K562 (cell line): ENCODE data around the gene ZBTB22. TPM values are rescaled to one million over a fixed set of nuclear protein-coding genes. Genes with fewer than 3 reads are reported as not detected.

Experiments used
- ATAC-seq: fragments of 200-7000 bp; cut with Tn5 transposase; 3 replicates; pipeline ENCODE4 v1.9.1; 2020; ENCODE audit warnings: moderate library complexity
- BruUV-seq: library from RNA; stranded (reverse); fragments of 400-500 nt; replicated peaks from 2 replicates; lab custom pipeline; 2021; lab: Mats Ljungman, UMichigan
- CTCF ChIA-PET: fragments of 300-600 bp; formaldehyde crosslinking; extraction: SDS; loops from one replicate; lab custom pipeline; 2021; ENCODE audit warnings: low intra/inter-chr PET ratio; lab: Yijun Ruan, JAX
- POLR2A ChIA-PET: fragments of 300-600, 350-650 bp; sonication (Branson Sonifier 250); formaldehyde crosslinking; extraction: SDS; loops from one replicate; lab custom pipeline; 2021; ENCODE audit warnings: antibody characterized with exemption, inconsistent platforms; lab: Yijun Ruan, JAX
- DNase-seq, 4 experiments: peaks; one replicate each; pipeline versions ENCODE4 v3.0.0 to v3.0.0-alpha.2; 2011 to 2018; ENCODE audit warnings: low spot score in 3 of 4, mixed read lengths in 3 of 4; ENCODE audit errors: extremely low read depth in 1 of 4
- FAIRE-seq: peaks from 2 replicates; lab custom pipeline; 2011; peaks lifted over from hg19 to GRCh38; lab: Jason Lieb, UNC
- H2AFZ ChIP-seq: 2 replicates; pipeline ENCODE4 v1.6.0; 2011; ENCODE audit warnings: low read depth, low read length, control low read depth, inconsistent platforms
- H3K27ac ChIP-seq: fragments of 200-600 bp; 3 replicates; pipeline ENCODE4 v1.8.0; 2011; ENCODE audit warnings: low read depth, mild to moderate bottlenecking, control low read depth, inconsistent platforms, low read length, moderate library complexity, mixed read lengths; ENCODE audit errors: extremely low read depth
- H3K27me3 ChIP-seq, 2 experiments: fragments of 300-600 bp in 1 of 2; 2 replicates in 1 of 2; 3 replicates in 1 of 2; pipeline versions ENCODE4 v1.6.0 to v1.8.0; 2011; ENCODE audit warnings: inconsistent platforms in 2 of 2, low read length in 2 of 2, mild to moderate bottlenecking in 1 of 2, mixed read lengths in 1 of 2, moderate library complexity in 1 of 2; ENCODE audit not compliant: control insufficient read depth in 2 of 2, insufficient read depth in 2 of 2
- H3K36me3 ChIP-seq: fragments of 300-600 bp; 3 replicates; pipeline ENCODE4 v1.8.0; 2011; ENCODE audit warnings: mild to moderate bottlenecking, low read length, inconsistent platforms; ENCODE audit not compliant: control insufficient read depth, insufficient read depth
- H3K4me1 ChIP-seq, 2 experiments: fragments of 200-600 bp in 1 of 2; replicated peaks in 1 of 2; 2 replicates in 1 of 2; 3 replicates in 1 of 2; pipeline versions ENCODE4 v1.5.1 to v1.8.0; 2011; ENCODE audit warnings: inconsistent platforms in 2 of 2, low read length in 2 of 2, mild to moderate bottlenecking in 1 of 2, mixed read lengths in 1 of 2, moderate library complexity in 1 of 2; ENCODE audit not compliant: control insufficient read depth in 2 of 2, insufficient read depth in 2 of 2
- H3K4me2 ChIP-seq: 2 replicates; pipeline ENCODE4 v1.6.1; 2011; ENCODE audit warnings: low read length, control low read depth, inconsistent platforms, mixed read lengths; ENCODE audit not compliant: insufficient read depth
- H3K4me3 ChIP-seq: fragments of 200-600 bp; sonication (generic), shearing (Covaris generic); 2 replicates; pipeline ENCODE4 v1.5.1; 2016; ENCODE audit warnings: control low read depth, inconsistent platforms
- H3K79me2 ChIP-seq: fragments of 200-600 bp; 3 replicates; pipeline ENCODE4 v1.8.0; 2011; ENCODE audit warnings: low read length, inconsistent platforms; ENCODE audit not compliant: control insufficient read depth, insufficient read depth
- H3K9ac ChIP-seq, 2 experiments: 2 replicates each; pipeline versions ENCODE4 v1.6.0 to v1.6.1; 2011; ENCODE audit warnings: low read depth in 2 of 2, low read length in 2 of 2, control low read depth in 1 of 2, inconsistent platforms in 1 of 2, mild to moderate bottlenecking in 1 of 2, mixed read lengths in 1 of 2; ENCODE audit not compliant: insufficient read depth in 1 of 2
- H3K9me1 ChIP-seq: one replicate; pipeline ENCODE4 v1.6.0; 2011; ENCODE audit warnings: inconsistent platforms, mild to moderate bottlenecking, low read length, moderate library complexity; ENCODE audit not compliant: control insufficient read depth, insufficient read depth
- H3K9me3 ChIP-seq: replicated peaks from 2 replicates; pipeline ENCODE4 v1.5.1; 2011; ENCODE audit warnings: low read depth, low read length, inconsistent platforms; ENCODE audit not compliant: control insufficient read depth, insufficient read depth
- H4K20me1 ChIP-seq: replicated peaks from 2 replicates; pipeline ENCODE4 v1.6.1; 2011; ENCODE audit warnings: low read length, inconsistent platforms, mixed read lengths; ENCODE audit not compliant: control insufficient read depth, insufficient read depth
- ATF6 ChIP-seq: sonication (generic); formaldehyde crosslinking; IDR thresholded peaks from 2 replicates; pipeline ENCODE4 v1.4.0; 2020; ENCODE audit warnings: mild to moderate bottlenecking, missing genetic modification reagents
- CCNT2 ChIP-seq: IDR thresholded peaks from 2 replicates; pipeline ENCODE4 v1.6.1; 2011; ENCODE audit warnings: borderline replicate concordance, low read depth, mild to moderate bottlenecking, moderate library complexity, mixed read lengths, low read length; ENCODE audit not compliant: insufficient read length; ENCODE audit errors: extremely low read depth
- HMGXB4 ChIP-seq: sonication (generic); formaldehyde crosslinking; IDR thresholded peaks from 2 replicates; pipeline ENCODE4 v1.8.1; 2023; ENCODE audit warnings: mild to moderate bottlenecking, missing genetic modification reagents
- IRF9 ChIP-seq: fragments of 450-650 bp; IDR thresholded peaks from 2 replicates; pipeline ENCODE4 v1.6.1; 2016; ENCODE audit warnings: missing biosample characterization, missing genetic modification characterization
- KDM5B ChIP-seq: fragments of 200-600 bp; sonication (generic); IDR thresholded peaks from 2 replicates; pipeline ENCODE4 v1.6.1; 2012; ENCODE audit warnings: low read depth, mild to moderate bottlenecking, moderate library complexity, low read length, control low read depth, inconsistent platforms; ENCODE audit not compliant: insufficient replicate concordance
- NEUROD1 ChIP-seq: fragments of 150-350 bp; IDR thresholded peaks from 2 replicates; pipeline ENCODE4 v1.6.1; 2014; ENCODE audit warnings: borderline replicate concordance, low read length, low read depth; ENCODE audit not compliant: partially characterized antibody
- PML ChIP-seq: IDR thresholded peaks from 2 replicates; pipeline ENCODE4 v1.6.1; 2012; ENCODE audit warnings: low read length, inconsistent platforms
- SMARCC2 ChIP-seq: fragments of 450-650 bp; IDR thresholded peaks from 2 replicates; pipeline ENCODE4 v1.6.1; 2017; ENCODE audit warnings: antibody characterized with exemption, moderate library complexity, mild to moderate bottlenecking, low read depth
- SRF ChIP-seq, 2 experiments: fragments of 250-450, 450-650 bp in 1 of 2; sonication (Bioruptor Pico) in 1 of 2; sonication (generic) in 1 of 2; formaldehyde crosslinking; IDR thresholded peaks; 2 replicates each; pipeline versions ENCODE4 v1.5.0 to v1.5.1; 2020 to 2022; ENCODE audit warnings: mild to moderate bottlenecking in 1 of 2, missing genetic modification reagents in 1 of 2
- SRSF7 ChIP-seq: fragments of 200-400 bp; formaldehyde crosslinking; optimal IDR thresholded peaks from 2 replicates; pipeline ENCODE3; 2017; ENCODE audit warnings: mild to moderate bottlenecking, low read depth, low read length
- ZBTB49 ChIP-seq: sonication (generic); formaldehyde crosslinking; IDR thresholded peaks from 2 replicates; pipeline ENCODE4 v1.8.0; 2022; ENCODE audit warnings: missing genetic modification reagents, mild to moderate bottlenecking, borderline replicate concordance
- ZBTB7A ChIP-seq: IDR thresholded peaks from 2 replicates; pipeline ENCODE4 v1.6.1; 2011; ENCODE audit warnings: low read depth, mild to moderate bottlenecking, low read length, moderate library complexity, borderline replicate concordance; ENCODE audit not compliant: control insufficient read depth
- ZNF41 ChIP-seq: fragments of 250-450 bp; sonication (Bioruptor Pico); conservative IDR thresholded peaks from 2 replicates; pipeline ENCODE4 v1.4.0; 2020; ENCODE audit warnings: mild to moderate bottlenecking
- WGBS: fragments of 100-300 bp; shearing (Covaris generic); methylation state at CpG from one replicate; pipeline ENCODE4 v1.1.6; 2016; ENCODE audit warnings: low coverage, mixed read lengths; ENCODE audit not compliant: insufficient coverage; ENCODE audit errors: missing lambda C conversion rate; 5-methylcytosine and 5-hydroxymethylcytosine counted together
- in situ Hi-C: fragments of 300-500 bp; cut with MboI; formaldehyde crosslinking; loops from 4 replicates; pipeline ENCODE4 v1.15.0; 2018; ENCODE audit warnings: inconsistent platforms, mixed read lengths
- intact Hi-C: fragments of 100-400 bp; cut with micrococcal nuclease; formaldehyde crosslinking; loops from 2 replicates; pipeline ENCODE4 v1.14.2; 2022
- polyA plus RNA-seq, 8 experiments: library from polyadenylated mRNA; depleted of rRNA in 4 of 8; stranded (reverse) in 5 of 8; unstranded in 3 of 8; fragments of >200 nt; fragmentation: Nextera tagmentation in 2 of 8; fragmentation: Illumina TruSeq in 1 of 8; extraction: Ambion mirVana in 2 of 8; extraction: Trizol in 1 of 8; gene quantifications; 2 replicates each; pipeline versions ENCODE4 v1.2.1 to v1.2.3, GENCODE V29; 2011 to 2014; ENCODE audit warnings: inconsistent platforms in 1 of 8, missing spikeins in 1 of 8
- total RNA-seq, 7 experiments: library from RNA; depleted of rRNA in 6 of 7; stranded (reverse); fragments of >200 nt in 6 of 7; fragmentation: Illumina TruSeq in 2 of 7; extraction: Trizol in 2 of 7; gene quantifications; 2 replicates each; pipeline versions ENCODE4 v1.2.1 to v1.2.3, GENCODE V29; 2011 to 2021; ENCODE audit warnings: low replicate concordance in 1 of 7

The ZBTB22 gene
- total and polyA plus RNA-seq, 9 of the 15 experiments (the other 6 are each of a cell fraction or from before 2014, with no cell fraction given): 0.21 to 11.9 (median 7.1) TPM

GRCh38 chr6:33289784-33290315 is 27.7 kb downstream of the ZBTB22 start:
- BruUV-seq: TSS peak; percentile 91
- peak overlapping the region; percentile 83 for H3K27ac ChIP-seq
- H3K9me1 ChIP-seq: peaks cover 3% of the 10 kb centered on the region
- POLR2A ChIA-PET: interaction anchor here (0.7 to 7.1 kb wide), 12 partner anchors 8 to 201 kb away, joined by 3 to 90 read pairs (median 6); partner anchors contain the start of genes B3GALT4, RGL2, RPS18 and VPS52
- under 1% methylated on average over 14 of the region's 14 CpGs for WGBS
- no peaks in the 10 kb centered on the region for H3K9me3 ChIP-seq
- ATAC-seq: peak; percentile 47
- no peaks in the 10 kb centered on the region for H3K27me3 ChIP-seq
- H4K20me1 ChIP-seq: no peaks in the 10 kb centered on the region
- H3K9ac ChIP-seq: peak overlapping the region; percentile 91 to 94
- H2AFZ ChIP-seq: peak overlapping the region; percentile 99
- H3K4me1 ChIP-seq: peaks cover 13 to 24% of the 10 kb centered on the region in 2 experiments; a peak in 4 of 5 replicates
- DNase-seq: peak in 3 of 4 experiments; percentile 42 to 61 (median 50)
- H3K4me3 ChIP-seq: peak overlapping the region; percentile 76
- in situ Hi-C loops: no loop called here
- peaks cover 45% of the 10 kb centered on the region for H3K79me2 ChIP-seq
- peak; percentile 29 for FAIRE-seq
- intact Hi-C loops: no loop called here
- H3K36me3 ChIP-seq: peaks cover 74% of the 10 kb centered on the region
- CTCF ChIA-PET: interaction anchor here (0.6 kb wide), 1 partner anchor 229 kb away, joined by 3 read pairs; no protein-coding TSS in a partner anchor
- H3K4me2 ChIP-seq: peak overlapping the region; percentile 98
- 0 out of 2 replicates have a peak, but pooled peaks have one; percentile 20 for TF ChIP-seq ZBTB49
- no peak for TF ChIP-seq NEUROD1
- no peak for TF ChIP-seq SRSF7
- TF ChIP-seq CCNT2: no peak
- peak; percentile 60 for TF ChIP-seq KDM5B
- TF ChIP-seq SMARCC2: no peak
- TF ChIP-seq PML: peak; percentile 5; the same call in 1 of the 2 replicates
- no peak for TF ChIP-seq ZNF41 (CRISPR knock-in tag)
- peak; percentile 54; the same call in 1 of the 2 replicates for TF ChIP-seq HMGXB4
- no peak for TF ChIP-seq ATF6 (CRISPR knock-in tag)
- no peak for TF ChIP-seq SRF (CRISPR knock-in tag; IDR thresholded peaks at IDR 0.05)
- no peak for TF ChIP-seq IRF9 (tag)
- 0 out of 2 replicates have a peak, but pooled peaks have one; percentile 5 for TF ChIP-seq ZBTB7A
